GM18909 (cell line): ENCODE measurements around the gene CMTM7.

Experiments used
- ATAC-seq: cut with Tn5 transposase; IDR thresholded peaks from one replicate; pipeline ENCODE4 v1.9.1; 2021; ENCODE audit warnings: mild to moderate bottlenecking; ENCODE audit not compliant: unreplicated experiment, poor library complexity

CMTM7 gene

DNA sequence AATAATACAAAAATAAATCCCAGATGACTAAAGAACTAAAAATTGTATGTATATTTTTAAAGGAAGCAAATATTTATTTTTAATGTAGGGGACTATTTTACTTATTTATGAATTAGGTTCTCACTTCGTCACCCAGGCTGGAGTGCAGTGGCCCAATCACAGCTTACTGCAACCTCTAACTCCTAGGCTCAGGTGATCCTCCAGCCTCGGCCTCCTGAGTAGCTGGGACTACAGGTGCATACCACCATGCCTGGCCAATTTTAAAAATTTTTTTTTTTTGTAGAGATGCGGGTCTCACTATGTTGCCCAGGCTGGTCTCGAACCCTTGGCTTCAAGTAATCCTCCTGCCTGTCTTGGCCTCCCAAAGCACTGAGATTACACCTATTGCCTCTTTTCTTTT is 42.6 kb downstream of the CMTM7 start:
- ATAC-seq: no peak

DNA sequence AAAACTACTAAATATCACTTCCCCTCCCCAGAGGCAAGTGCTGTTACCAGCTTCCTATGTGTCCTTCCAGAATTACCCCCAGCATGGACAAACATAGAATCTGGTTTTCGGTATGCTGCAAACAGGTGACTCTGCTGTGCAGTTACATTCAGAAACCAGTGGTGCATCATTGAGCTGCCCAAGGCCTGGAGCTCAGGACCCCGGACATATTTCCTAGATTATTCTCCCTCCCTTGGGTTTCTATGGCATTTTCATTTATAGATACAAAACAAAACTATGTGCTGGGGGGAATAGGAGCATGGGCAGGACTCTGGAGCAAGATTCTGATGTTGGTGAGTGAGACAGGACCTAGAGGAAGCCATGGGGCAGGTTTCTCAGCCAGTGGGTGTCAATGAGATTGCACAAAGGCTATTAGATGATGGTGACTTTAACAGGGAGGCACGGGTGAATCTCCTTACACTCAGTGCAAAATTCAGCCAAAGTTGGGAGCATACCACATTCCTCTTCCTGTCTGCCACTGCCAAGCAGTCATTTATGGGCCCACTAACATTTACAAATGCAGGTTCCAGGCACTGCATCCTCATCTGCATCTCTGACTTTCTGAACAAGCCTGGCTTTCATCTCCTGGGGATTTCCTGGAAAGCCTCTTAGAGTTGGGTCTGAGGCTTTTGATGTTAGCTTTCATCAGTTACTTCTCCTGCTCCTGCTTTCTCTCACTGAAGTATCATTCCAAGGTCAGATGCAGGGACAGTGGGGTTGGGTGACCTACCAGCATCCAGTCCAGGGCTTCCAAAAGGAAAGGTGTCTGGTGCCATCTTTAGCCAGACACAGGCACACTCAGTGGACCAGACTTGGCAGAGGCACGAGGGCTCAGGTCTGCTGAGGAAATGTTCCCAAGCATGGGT is 44.5 kb downstream of the CMTM7 start:
- no peak for ATAC-seq

DNA sequence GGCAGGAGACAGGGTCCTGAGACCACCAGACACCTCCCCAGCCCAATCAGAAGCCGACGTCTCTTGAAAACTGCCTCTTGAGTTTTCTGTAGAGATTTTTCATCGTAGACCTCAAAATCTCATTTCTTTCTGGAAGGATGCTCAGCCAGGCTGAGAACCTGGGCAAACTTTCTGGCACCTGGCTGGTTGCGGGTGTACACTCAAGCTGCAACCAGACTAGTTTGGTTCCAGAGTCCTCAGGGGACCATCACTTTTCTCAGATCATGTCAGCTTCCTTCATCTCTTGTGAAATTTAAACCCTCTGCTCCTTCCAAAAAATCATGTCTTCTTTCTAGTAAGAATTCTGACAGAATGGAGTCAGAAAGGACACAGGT is 45.1 kb downstream of the CMTM7 start:
- peak; percentile 47 for ATAC-seq

DNA sequence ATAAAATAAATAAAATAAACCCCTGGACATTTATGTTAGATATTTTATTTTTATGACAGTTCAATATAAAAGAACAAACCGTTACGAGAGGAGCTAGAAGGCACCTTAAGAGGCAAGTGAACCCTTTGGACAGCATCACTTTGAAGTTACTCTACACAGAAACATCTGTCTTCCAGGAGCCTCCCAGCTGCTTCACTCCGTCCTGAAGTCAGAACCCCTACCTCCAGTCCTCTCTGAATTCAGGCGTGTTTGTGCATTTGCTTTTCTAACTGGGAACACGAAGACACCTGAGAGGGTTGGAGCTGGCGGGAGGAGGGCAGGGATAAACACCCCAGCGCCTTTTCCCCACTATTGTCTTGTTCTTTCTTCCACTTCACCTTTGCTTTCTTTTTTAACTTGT is 46.2 kb downstream of the CMTM7 start:
- ATAC-seq: no peak

DNA sequence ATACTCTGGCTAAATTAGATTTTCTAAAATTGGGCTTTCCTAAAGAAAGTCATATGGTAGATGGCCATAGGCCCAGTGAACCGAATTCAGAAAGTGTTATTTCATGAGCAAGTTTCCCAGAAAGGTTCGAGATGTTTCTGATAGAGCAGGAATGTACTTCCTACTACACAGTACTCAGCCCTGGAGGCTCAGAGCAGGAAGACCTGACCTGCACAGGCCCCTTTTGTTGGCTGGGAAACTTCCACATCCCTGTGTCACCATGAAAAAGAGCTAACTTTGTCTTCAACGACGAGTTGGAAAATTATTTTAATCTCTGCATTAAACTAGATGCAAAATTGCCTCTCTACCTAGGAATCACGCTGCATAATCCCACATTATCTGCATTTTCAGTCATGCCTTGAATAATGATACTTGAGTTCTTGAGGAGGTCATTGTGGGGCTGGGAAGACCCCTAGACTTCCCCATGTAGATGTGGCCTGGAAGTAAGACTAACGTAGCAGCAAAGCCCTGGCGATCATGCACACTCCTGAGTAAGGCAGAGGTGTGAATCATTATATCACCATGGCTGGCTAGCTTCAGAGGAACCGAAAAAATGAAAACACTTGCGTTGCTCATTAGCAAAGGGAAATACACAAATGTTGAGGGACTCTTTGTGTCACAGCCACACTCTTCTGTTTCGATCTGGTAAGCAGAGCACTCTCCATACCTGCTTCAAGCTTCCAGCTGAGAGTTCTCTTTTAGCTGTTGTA is 47.1 kb downstream of the CMTM7 start:
- peak; percentile 94 for ATAC-seq

DNA sequence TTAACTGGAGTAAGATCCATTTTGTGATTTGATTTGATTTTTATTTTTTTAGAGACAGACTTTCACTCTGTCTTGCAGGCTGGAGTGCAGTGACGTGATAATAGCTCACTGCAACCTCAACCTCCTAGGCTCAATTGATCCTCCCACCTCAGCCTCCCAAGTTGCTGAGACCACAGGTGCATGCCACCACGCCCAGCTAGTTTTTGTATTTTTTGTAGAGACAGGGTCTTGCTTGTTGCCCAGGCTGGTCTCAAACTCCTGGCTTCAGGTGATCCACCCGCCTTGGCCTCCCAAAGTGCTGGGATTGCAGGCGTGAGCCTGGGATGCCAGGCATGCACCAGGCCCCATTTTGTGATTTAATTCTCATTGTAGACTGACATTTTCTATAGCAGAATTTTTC is 47.8 kb downstream of the CMTM7 start:
- peak; percentile 18 for ATAC-seq

DNA sequence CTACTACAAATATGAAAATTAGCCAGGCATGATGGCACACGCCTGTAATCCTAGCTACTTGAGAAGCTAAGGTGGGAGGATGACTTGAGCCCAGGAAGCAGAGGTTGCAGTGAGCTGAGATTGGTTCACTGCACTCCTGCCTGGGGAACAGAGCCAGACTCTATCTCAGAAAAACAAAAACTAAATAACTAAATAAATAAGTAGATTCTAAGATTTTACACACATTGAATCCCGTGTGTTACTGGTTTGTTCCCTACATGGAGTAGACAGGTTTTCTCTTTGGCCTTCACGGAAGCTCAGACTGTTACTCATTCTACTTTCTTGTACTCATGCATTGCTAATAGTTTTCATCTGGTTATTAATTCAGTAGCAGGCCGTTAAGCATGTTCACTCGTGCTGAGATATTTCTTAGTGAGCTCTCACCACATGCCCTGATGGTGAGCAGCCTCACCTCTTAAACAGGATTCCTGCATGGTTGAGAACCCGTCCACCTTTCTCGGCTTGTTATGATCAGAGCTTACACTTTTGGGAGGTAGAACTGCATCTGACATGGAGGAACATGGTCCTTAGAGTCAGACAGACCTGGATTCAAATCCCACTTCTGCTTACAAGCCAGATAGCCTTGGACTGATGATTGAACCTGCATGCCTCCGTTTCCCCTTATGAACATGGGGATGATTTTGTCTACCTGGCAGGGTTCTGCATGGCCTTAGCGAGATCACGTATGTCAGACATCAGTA is 49.1 kb downstream of the CMTM7 start:
- ATAC-seq: no peak

DNA sequence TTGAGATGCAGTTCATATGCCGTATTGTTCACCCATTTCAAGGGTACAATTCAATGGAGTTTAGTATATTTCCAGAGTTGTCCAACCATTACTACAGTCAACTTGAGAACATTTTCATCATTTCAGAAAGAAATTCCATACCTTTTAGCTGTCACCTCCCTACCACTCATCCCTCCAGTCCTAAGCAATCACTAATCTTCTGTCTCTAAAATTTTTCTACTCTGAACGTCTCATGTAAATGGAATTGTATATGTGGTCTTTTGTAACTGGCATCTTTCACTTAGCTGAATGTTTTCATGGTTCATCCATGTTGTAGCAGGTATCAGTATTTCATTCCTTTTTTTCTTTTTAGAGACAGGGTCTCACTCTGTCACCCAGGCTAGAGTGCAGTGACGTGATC is 51.1 kb downstream of the CMTM7 start:
- no peak for ATAC-seq

DNA sequence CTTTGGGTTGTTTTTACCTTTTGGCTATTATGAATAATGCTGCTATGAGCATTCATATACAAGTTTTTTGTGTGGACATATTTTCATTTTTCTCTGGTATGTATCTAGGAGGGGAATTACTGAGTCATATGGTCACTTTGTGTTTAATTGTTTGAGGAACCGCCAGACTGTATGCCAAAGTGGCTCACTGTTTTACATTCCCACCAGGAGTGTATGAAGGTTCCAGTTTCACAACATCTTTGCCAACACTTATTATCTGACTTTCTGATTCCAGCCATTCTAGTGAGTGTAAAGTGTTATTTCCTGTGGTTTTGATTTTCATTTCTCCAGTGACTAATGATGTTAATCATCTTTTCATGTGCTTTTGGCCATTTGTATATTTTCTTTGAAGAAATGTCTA is 51.8 kb downstream of the CMTM7 start:
- no peak for ATAC-seq

DNA sequence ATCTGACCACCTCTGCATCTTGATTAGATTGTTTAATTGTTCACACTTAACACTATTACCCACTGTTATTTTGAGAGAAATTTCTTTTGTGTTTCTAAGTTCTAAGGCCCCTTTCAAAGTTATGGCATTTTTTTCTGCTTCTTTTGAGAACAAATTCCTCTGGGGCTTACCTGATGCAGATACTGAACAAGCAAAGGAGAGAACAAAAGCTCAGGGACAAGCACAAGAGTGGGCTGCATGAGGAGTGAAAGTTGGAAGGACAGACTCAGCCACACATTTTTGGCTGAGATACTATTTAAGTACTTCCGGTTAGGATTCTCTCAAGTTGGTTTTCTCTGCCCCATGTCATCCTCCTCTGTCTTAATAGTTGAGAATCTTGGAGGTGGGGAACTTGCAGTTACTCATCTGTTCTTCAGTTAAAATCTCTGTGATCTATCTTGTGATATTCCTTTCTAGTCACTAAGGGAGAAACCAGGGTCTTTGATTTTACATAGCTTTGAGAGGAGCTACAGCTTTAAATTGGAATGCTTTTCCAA is 56.3 kb downstream of the CMTM7 start:
- ATAC-seq: no peak

DNA sequence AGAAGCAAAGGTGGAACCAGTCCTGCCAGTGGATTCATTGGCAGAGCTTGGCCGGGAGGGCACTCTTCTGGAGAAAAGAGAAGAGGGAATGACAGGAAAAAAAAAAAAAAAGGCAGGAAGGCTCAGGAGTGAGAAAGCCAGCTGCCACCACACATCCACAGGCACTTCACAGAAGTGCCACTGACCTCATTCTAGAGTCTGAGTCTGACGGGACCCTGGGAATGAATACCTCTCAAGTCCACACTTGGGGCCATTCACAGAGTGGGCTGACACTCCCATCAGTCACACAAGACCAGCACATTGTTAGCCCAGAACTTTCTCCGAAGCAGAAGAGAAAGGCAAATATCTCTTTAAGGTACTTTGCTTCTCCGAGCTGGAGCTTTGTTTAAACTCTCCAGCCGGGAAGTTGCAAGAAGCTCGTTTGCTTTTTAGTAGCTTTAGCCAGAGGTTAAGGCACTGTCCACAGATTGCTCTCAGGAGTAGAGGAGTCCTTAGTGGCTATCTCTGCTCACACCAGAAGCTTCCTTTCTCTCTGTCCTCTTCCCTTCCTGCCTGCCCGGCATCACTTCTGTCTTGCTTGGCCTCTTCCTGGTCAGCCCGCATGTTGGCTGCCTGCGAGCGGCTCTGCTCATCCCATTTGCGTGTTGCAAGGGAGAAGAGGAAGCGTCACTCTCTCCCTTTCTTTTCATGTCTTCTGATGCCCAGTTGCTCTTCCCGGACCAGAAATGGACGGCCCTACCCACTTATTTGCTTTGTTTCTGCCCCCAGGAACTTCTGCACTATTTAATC is 57.2 kb downstream of the CMTM7 start:
- no peak for ATAC-seq

DNA sequence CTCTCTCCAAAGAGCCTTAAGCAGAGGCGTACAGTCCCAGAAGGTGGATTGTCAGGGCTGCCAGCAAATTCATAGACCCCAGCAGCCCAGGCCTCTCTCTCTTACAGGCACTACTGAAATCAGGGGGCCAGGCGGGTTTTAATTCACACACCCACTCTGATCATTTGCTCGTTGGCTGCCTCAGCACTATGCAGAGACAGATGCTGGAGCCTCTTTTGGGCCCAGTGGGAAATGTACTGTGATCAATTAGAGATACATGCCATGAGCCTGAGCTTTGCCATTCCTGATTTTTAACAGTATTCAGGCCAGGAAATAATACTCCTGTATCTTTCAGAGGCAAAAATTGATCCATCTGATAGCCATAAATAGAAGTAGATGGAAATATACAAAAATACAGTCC is 58.0 kb downstream of the CMTM7 start:
- ATAC-seq: no peak

DNA sequence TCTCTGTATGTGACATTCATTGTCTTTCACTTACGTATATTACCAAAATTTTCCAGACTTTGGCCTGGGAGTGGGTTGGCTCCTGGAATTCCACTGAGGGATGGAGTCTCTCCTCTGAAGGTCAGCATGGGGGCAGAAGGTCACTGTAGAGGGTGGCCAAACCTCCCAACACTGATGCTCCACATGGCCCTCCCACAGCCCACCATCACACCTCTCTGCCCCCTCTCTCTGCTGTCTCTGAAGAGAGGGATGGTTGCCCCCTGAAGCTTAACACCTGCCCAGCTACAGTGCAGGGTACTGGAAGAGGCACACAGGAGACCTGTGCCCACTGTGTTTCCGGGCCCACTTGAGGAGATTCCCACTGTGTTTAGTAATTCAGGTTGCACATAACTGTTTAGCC is 58.8 kb downstream of the CMTM7 start:
- no peak for ATAC-seq

DNA sequence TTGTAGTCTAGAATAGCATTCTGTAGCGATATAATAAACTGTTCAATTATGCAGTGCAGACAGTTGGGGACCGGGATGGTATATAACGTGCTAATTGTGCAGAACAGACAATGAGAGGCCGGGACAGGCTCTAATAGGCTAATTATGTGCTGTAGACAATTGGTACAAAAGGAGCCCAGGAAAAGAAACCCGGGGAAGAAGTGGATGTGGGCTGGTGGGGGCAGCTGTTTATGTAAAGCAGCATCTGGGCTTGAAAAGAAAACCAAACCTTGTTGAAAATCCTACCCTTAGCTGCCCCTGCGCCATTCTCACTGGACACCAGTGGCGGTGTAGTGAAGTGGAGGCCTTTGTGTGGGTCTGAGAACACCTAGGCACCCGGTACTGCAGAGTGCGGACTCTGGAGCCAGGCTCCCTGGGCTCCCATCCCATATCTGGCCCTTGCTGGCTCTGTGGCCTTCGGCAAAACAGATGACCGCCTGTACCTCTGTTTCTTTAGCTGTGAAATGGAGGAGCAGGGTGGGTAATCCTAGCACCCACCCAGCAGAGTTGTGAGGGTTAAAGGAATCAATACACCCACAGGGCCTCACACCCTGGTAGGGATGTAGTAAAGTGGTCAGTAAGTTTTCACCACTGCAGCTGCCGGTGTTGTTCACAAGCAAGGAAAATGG is 59.5 kb downstream of the CMTM7 start:
- no peak for ATAC-seq

DNA sequence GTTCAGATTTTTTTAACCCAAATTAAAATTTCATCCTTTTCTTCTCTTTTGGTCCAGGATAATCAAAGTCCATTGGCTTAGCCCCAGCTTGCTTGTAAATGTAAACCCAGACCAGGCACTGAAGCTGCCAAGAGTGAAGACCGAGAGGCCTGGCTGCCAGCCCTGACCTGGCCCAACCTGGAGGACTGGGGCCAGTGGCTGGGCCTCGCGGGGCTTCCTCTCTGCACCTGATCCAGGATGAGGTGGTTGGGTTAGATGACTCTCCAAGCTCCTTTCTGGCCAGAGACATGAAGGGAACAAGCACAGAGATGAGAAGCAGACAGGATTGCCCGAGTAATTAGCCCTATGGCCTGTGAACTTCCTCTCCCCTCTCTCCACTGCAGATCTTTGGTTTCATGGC is 60.4 kb downstream of the CMTM7 start:
- no peak for ATAC-seq

DNA sequence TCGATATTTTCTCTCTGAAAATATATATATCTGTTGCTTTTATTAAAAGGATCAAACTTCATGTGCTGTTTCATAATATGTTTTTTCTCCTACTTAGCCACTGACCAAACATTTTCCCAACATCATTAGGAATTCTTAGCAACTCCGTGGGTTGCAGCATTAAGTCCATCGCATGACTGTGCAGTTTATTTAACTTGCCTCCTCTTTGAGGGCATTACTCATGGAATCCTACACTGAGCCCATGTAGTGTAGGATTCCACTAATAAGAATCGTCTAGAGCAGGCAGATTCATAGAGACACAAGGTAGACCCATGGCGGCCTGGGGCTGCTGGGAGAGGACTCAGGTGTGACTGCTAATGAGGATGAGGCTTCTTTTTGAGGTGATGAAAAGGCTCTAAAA is 61.7 kb downstream of the CMTM7 start:
- no peak for ATAC-seq

DNA sequence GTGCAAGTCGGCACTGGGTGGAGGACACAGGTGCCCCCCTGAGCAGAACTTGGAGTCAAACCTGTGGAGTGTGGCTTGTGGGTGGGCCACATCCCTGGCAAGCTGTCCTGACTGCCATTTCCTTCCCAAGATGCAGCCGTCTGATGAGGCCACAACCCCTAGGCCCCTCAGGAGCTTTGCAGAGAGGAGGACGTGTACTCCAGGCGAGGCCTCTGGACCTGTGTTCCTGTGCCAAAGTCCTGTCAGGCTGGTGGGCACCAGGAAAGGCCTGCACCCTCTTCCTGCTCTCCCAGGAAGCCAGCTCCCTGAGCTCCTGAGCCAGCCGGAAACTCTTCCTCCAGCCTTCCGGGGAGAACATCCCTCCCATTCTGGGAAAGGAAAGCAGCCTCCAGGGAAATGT is 62.5 kb downstream of the CMTM7 start:
- no peak for ATAC-seq

DNA sequence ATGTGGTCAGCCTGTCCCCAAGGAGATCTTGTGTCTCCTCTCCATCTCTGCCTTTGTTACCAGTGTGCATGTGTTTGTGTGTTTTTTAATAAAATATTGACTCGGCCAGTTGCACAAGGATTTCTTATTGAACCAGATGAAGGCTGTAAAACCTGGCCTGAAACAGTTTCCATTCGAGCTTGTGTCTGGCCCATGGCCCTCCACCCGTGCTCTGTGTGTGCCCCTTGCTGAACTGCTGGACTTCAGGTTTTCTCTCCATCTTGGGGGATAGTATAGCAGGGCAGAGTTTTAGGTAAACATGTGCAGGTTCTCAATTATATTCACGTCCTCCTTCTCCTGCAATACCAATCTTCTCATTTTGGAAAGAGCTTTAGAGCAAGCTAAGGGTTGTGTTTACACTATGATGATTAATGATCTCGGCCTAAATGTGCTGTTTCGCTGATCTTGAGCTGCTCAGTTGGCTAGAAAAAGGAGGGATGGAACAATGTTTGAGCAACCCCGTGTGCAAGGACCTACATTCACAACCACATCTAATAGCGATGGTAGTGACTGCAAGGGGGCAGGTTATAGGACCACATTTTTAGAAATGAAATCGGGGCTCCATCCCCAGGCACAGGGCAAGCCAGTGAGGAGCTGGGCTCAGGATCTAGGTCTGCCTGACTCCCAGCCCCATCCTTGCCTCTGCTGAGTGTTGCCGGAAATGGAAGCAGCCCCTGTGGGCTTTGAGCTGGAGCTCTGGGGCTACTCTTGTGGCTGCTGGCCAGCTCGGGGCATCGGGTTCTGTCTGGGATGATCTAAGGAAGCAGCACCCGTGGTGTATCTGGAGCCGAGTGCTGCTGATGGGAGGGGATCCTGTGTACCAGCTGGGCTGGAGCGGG is 63.3 kb downstream of the CMTM7 start:
- no peak for ATAC-seq
